NCI-H1092 treated with DMSO at 0.1 percent for 48 hours (cell line): ENCODE data around the gene TPT1.
"Not testable (repeated sequence)": the region's sequence is repeated elsewhere in the genome, so short reads cannot be mapped to it uniquely, and the experiment has no call there.

Source experiments
- DNase-seq: peaks from one replicate; lab custom pipeline; 2025; lab: John Stamatoyannopoulos, UW

The TPT1 gene

DNA sequence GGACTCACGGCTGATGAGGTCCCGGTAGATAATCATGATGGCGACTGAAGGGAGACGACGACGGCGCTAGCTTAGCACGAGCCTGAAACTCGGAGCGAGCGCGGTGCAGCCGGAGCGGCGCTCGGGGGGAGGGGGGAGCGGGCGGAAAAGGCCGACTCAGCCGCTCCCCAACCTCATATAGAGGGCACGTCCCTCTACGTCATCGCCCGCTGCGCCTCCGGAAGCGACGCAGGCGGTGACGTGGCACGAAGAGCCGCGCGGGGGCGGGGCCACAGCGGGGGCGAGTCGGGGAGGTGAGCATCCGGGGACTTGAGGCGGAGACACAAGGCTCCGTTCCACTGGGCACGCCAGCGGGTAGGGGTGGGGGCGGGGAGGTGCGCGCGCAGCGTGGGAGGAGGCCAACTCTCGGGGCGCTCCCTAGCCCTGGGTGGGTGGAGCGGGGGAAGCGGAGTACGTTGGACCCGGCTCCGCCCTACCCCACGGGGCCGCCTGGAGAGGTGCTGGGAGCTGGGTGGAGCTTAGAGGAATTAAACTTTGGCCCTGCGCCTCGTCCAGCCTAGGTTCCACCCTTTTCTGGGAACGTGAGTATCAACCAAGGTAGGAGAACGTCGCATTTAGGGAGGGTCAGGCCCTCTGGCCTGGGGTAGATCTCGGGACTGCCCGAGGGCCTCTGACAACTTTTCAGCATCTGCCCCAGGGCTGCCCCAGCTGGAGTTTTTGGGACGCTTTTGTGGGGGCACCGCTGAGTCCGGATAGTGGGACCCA lies at the start of gene TPT1:
Gene TPT1, minus strand, starts transcription at position 150 of the 765 bp plus-strand sequence. Its CDS starts 114 bp downstream, at position 36.
- DNase-seq = peak; percentile 93

DNA sequence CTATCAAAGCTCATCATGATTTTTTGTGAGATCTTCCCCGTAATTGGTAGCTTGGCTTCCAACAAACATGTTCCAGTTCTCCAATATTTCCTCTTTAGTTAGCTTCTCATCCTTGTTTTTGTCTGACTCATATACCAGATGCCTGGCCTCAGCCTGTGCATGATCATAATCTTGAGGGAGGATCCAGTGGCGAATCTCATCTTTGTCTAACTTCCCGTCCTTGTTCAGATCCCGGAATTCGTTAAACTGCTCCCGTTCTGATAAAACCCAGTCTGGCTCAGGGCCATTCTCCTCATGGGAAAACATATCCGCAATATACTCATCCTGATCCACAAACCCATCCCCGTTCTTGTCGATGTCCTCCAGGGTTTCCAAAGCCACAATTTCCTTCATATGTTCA lies 49.4 kb upstream of the TPT1 start:
- DNase-seq = not testable (repeated sequence)

GRCh38 chr13:45388664-45389063 lies 47.7 kb upstream of the TPT1 start:
- no peak for DNase-seq

- DNase-seq = not testable (repeated sequence)
These were observed 46.1 kb upstream of the TPT1 start for GRCh38 chr13:45386892-45387575.

DNA sequence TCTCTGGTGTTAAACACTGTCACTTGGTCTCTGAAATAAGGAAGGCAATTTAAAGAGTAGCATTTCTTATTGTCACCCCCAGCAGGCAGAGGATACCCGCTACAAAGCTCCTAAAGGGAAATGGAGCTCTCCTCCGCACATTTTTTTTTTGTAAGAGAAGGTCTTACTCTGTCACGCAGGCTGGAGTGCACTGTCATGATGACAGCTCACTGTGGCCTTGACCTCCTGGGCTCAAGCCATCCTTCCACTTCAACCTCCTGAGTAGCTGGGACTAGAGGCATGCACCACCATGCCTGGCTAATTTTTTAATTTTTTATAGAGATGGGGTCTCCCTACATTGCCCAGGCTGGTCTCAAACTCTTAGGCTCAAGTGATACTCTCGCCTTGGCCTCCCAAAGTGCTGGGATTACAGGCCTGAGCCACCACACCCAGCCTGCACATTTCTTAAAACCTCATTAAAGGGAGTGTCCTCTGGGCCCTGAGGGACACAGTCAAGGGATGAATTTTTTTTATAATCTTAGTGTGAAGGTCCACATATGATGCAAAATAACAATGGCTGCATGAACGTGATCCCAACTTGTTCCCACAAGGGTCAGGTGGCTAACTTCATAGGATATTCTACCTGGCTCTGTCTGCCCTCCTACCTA lies 45.0 kb upstream of the TPT1 start:
- DNase-seq = no peak

GRCh38 chr13:45385320-45385719 lies 44.3 kb upstream of the TPT1 start:
- no peak for DNase-seq

GRCh38 chr13:45384474-45385174 lies 43.6 kb upstream of the TPT1 start:
- DNase-seq = no peak

GRCh38 chr13:45382739-45383138 lies 41.8 kb upstream of the TPT1 start:
- not testable (repeated sequence) for DNase-seq

DNA sequence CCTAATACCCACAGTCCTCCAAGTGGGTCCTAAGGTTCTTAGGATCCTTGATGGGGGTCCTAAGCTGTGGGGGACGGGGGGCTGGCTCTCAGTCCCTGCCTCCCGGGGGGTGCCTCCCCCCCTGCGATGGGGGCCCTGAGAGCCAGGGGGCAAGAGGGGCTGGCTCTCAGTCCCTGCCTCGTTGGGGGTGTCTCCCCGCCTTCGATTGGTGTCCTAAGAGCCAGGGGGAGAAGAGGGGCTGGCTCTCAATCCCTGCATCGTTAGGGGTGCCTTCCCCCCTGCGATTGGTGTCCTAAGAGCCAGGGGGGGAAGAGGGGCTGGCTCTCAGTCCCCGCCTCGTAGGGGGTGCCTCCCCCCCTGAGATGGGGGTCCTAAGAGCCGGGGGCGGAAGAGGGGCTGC lies 40.2 kb upstream of the TPT1 start:
- DNase-seq = no peak

DNA sequence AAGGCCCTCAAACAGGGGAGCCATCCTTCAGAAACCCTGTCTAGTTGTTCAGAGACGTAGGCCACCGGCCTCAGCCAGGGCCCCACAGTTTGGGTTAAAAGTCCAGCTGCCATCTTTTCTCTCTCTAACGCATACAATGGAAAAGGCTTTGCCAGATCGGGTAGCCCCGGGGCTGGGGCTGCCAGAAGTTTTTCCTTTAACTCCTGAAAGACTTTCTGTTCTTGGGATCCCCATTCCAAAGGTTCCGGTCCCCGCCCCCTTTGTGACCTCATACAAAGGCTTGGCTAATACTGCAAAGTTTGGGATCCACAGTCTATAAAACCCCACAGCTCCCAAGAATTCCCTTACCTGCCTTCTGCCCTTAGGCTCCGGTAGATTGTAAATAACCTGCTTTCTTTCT lies 39.7 kb upstream of the TPT1 start:
- not testable (repeated sequence) for DNase-seq

DNA sequence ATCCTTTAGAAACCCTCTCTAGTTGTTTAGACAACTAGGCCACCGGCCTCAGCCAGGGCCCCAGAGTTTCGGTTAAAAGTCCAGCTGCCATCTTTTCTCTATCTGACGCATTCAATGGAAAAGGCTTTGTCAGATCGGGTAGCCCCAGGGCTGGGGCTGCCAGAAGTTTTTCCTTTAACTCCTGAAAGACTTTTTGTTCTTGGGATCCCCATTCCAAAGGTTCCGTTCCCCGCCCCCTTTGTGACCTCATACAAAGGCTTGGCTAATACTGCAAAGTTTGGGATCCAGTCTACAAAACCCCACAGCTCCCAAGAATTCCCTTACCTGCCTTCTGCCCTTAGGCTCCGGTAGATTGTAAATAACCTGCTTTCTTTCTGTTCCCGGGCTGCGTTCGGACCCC lies 38.5 kb upstream of the TPT1 start:
- DNase-seq = not testable (repeated sequence)

- DNase-seq = not testable (repeated sequence)
These were observed 37.8 kb upstream of the TPT1 start for GRCh38 chr13:45378786-45379185.

DNA sequence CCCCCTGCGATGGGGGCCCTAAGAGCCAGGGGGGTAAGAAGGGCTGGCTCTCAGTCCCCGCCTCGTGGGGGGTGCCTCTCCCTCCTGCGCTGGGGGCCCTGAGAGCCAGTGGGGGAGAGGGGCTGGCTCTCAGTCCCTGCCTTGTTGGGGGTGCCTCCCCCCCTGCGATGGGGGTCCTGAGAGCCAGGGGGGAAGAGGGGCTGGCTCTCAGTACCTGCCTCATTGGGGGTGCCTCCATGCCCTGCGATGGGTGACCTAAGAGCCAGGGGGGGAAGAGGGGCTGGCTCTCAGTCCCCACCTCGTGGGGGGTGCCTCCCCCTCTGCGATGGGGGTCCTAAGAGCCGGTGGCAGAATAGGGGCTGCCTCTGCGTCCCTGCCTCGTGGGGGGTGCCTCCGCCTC lies 36.3 kb upstream of the TPT1 start:
- not testable (repeated sequence) for DNase-seq

DNA sequence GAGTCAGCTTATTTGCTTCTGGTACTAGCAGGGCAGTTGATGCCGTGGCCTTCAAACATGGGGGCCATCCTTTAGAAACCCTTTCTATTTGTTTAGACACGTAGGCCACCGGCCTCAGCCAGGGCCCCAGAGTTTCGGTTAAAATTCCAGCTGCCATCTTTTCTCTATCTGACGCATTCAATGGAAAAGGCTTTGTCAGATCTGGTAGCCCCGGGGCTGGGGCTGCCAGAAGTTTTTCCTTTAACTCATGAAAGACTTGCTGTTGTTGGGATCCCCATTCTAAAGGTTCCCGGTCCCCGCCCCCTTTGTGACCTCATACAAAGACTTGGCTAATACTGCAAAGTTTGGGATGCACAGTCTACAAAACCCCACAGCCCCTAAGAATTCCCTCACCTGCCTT lies 35.7 kb upstream of the TPT1 start:
- not testable (repeated sequence) for DNase-seq

DNA sequence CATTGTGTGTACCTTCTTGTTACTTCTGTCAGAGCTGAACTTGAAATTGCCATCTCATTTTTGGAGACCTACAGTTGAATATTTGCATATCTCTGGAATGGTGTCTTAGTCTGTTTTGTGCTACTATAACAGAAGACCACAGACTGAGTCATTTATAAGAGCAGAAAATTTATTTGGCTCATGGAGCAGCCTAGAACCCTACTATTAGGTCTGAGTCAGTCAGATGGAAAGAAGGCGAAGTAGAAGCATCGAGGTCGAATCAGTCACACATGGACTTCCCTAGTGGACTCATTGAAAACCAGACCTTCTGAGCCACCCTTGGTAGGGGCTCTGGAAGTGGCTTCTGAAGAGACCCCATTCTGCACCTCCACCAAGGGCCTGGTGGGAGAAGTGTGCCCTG lies 33.9 kb upstream of the TPT1 start:
- no peak for DNase-seq

DNA sequence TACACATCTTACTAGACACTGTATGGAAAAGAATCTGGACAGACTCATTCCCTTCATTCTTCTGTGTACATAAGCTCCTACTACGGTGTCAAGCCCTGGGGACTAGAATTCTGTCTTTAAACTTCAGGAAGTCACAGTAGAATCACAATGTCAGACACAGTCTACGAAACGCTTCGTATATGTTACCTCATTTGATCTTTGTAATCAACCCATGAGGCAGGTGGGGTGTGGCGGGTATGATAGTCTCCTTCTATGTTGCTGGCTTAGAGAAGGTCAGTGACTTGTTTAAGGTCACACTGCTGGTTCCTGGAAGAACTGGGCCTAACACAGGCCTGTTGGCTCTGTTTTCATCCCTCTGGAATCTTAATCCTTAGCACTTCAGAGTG lies 32.2 kb upstream of the TPT1 start:
- no peak for DNase-seq

DNA sequence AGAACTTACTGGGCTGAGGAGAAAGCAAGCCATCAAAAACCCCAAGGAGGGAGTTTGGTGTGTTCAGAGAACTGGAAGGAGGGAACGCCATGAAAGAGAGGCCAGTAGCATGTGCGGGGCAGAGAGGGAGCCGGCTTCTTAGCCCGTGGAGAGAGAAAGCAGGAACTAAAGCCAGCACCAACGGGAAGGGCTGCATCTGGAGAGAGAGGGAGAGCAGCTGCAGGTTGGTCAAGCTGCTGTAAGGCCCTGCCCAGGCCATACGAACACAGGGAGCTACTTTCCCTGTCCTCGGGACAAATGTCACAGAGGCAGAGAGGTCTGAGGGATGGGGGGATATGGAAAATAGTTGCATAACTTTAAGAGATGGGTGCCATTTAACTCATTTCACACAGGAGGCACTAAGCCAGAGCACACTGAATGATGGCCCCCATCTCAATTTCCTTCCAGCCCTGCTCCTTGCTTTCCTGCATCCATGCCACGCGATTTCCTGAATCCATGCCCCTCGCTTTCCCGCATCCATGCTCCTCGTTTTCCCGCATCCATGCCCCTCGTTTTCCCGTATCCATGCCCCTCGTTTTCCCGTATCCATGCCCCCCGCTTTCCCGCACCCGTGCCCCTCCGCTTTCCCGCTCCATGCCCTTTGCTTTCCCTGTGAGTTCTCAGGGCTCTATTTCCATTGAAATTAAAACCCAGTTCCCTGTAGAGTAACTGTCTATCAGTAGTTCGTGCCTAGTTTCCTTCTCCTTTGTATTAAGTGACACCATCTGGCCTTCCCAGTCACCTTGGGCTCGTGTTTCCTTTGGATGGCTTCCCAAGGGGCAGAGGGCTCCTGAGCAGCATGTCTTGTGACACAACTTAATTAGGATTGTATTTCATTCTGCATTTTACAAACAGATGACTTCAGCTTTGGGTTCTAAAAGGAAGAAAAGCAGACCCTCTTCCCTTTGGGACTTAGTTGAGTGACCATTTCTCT lies 31.5 kb upstream of the TPT1 start:
- no peak for DNase-seq

GRCh38 chr13:45370922-45371406 lies 30.0 kb upstream of the TPT1 start:
- no peak for DNase-seq

GRCh38 chr13:45369116-45369515 lies 28.1 kb upstream of the TPT1 start:
- no peak for DNase-seq

GRCh38 chr13:45368571-45368970 lies 27.6 kb upstream of the TPT1 start:
- DNase-seq = no peak

- DNase-seq = no peak
These were observed 27.0 kb upstream of the TPT1 start for GRCh38 chr13:45368005-45368404.
